Measurements from ENCODE around the gene PHC2. TPM values are rescaled to one million over a fixed set of nuclear protein-coding genes. Genes with fewer than 3 reads are reported as not detected.

PHC2 gene
- total RNA-seq, 2 experiments from 2014 or later = 34.0 to 35.0 TPM

- no peaks in the 10 kb centered on the region for H3K9me3 ChIP-seq (ENCODE audit: low read length)
- no peak for DNase-seq (ENCODE audit: low spot score)
- H3K4me1 ChIP-seq (ENCODE audit: insufficient read depth, low read length, poor library complexity, severe bottlenecking) = no peaks in the 10 kb centered on the region
- H3K27ac ChIP-seq (ENCODE audit: low read depth, low read length, poor library complexity, severe bottlenecking) = no peak overlapping the region
- no peak overlapping the region for H2AFZ ChIP-seq (ENCODE audit: low read length)
- ChIA-PET POLR2A (no interaction called here), CTCF (ENCODE audit: unreplicated experiment) (no interaction called here)
- no peaks in the 10 kb centered on the region for H3K79me2 ChIP-seq (ENCODE audit: insufficient read depth, low read depth, low read length)
- no TSS peak for BruUV-seq (replicated peaks)
- TF ChIP-seq EZH2phosphoT487 (IDR thresholded peaks at IDR 0.05; ENCODE audit: borderline replicate concordance, low read depth, low read length) = no peak
- H3K4me2 ChIP-seq (ENCODE audit: low read length) = no peak overlapping the region
- no peaks in the 10 kb centered on the region for H3K9me2 ChIP-seq (ENCODE audit: insufficient read depth, low read length)
- H3K36me3 ChIP-seq (ENCODE audit: insufficient read depth, low read length) = no peaks in the 10 kb centered on the region
- intact Hi-C loops (cut with micrococcal nuclease; ENCODE audit: unreplicated experiment) = no loop called here
- no peaks in the 10 kb centered on the region for H4K20me1 ChIP-seq (ENCODE audit: insufficient read depth, low read length)
- H3K4me3 ChIP-seq (ENCODE audit: low read depth, low read length, poor library complexity, severe bottlenecking) = no peak overlapping the region
Measured at GRCh38 chr1:33384040-33384812, 46.7 kb downstream of the PHC2 start.

GRCh38 chr1:33383489-33383888 is 47.4 kb downstream of the PHC2 start:
- Histone ChIP-seq H4K20me1 (ENCODE audit: insufficient read depth, low read length) (no peaks in the 10 kb centered on the region), H2AFZ (ENCODE audit: low read length) (no peak overlapping the region), H3K79me2 (ENCODE audit: insufficient read depth, low read depth, low read length) (no peaks in the 10 kb centered on the region), H3K9me3 (ENCODE audit: low read length) (no peaks in the 10 kb centered on the region), H3K27ac (ENCODE audit: low read depth, low read length, poor library complexity, severe bottlenecking) (no peak overlapping the region), H3K36me3 (ENCODE audit: insufficient read depth, low read length) (no peaks in the 10 kb centered on the region), H3K4me1 (ENCODE audit: insufficient read depth, low read length, poor library complexity, severe bottlenecking) (no peaks in the 10 kb centered on the region), H3K4me3 (ENCODE audit: low read depth, low read length, poor library complexity, severe bottlenecking) (no peak overlapping the region), H3K9me2 (ENCODE audit: insufficient read depth, low read length) (no peaks in the 10 kb centered on the region), H3K4me2 (ENCODE audit: low read length) (no peak overlapping the region)
- TF ChIP-seq CTCF (conservative IDR thresholded peaks at IDR 0.05; ENCODE audit: low read length) = no peak
- TF ChIP-seq EZH2phosphoT487 (IDR thresholded peaks at IDR 0.05; ENCODE audit: borderline replicate concordance, low read depth, low read length) = no peak
- ChIA-PET POLR2A (no interaction called here), CTCF (ENCODE audit: unreplicated experiment) (no interaction called here)
- BruUV-seq (replicated peaks) = no TSS peak
- intact Hi-C loops (cut with micrococcal nuclease; ENCODE audit: unreplicated experiment) = no loop called here
- no peak for DNase-seq (ENCODE audit: low spot score)

- ChIA-PET CTCF (ENCODE audit: unreplicated experiment) (no interaction called here), POLR2A (no interaction called here)
- TF ChIP-seq EZH2phosphoT487 (IDR thresholded peaks at IDR 0.05; ENCODE audit: borderline replicate concordance, low read depth, low read length) (no peak), CTCF (conservative IDR thresholded peaks at IDR 0.05; ENCODE audit: low read length) (no peak)
Measured at GRCh38 chr1:33382661-33383415, 48.1 kb downstream of the PHC2 start.

More at GRCh38 chr1:33382661-33383415, 48.1 kb downstream of the PHC2 start:
- no peaks in the 10 kb centered on the region for H3K79me2 ChIP-seq (ENCODE audit: insufficient read depth, low read depth, low read length)
- H3K4me1 ChIP-seq (ENCODE audit: insufficient read depth, low read length, poor library complexity, severe bottlenecking) = no peaks in the 10 kb centered on the region
- no peak overlapping the region for H3K4me3 ChIP-seq (ENCODE audit: low read depth, low read length, poor library complexity, severe bottlenecking)
- H3K4me2 ChIP-seq (ENCODE audit: low read length) = no peak overlapping the region
- no peak overlapping the region for H3K27ac ChIP-seq (ENCODE audit: low read depth, low read length, poor library complexity, severe bottlenecking)
- no peaks in the 10 kb centered on the region for H3K9me2 ChIP-seq (ENCODE audit: insufficient read depth, low read length)
- no peaks in the 10 kb centered on the region for H4K20me1 ChIP-seq (ENCODE audit: insufficient read depth, low read length)
- no TSS peak for BruUV-seq (replicated peaks)
- no peaks in the 10 kb centered on the region for H3K36me3 ChIP-seq (ENCODE audit: insufficient read depth, low read length)
- DNase-seq (ENCODE audit: low spot score) = no peak
- no peak overlapping the region for H2AFZ ChIP-seq (ENCODE audit: low read length)
- intact Hi-C loops (cut with micrococcal nuclease; ENCODE audit: unreplicated experiment) = no loop called here
- no peaks in the 10 kb centered on the region for H3K9me3 ChIP-seq (ENCODE audit: low read length)

Data from OCI-LY7 (cell line).